Mesodermal cell (in vitro differentiated cells): Measurements from ENCODE around the gene CNBP.
A peak's percentile ranks its signal among the peaks of the same experiment; 100 is the strongest.
"Not testable (repeated sequence)": the region's sequence is repeated elsewhere in the genome, so short reads cannot be mapped to it uniquely, and the experiment has no call there.

ENCODE experiments used
- H3K27ac ChIP-seq: 2 replicates; pipeline ENCODE4 v1.7.0; 2013; ENCODE audit warnings: mild to moderate bottlenecking, low read depth, low read length, moderate library complexity; ENCODE audit not compliant: severe bottlenecking
- H3K36me3 ChIP-seq: 2 replicates; pipeline ENCODE4 v1.7.1; 2013; ENCODE audit warnings: mild to moderate bottlenecking, low read length, moderate library complexity; ENCODE audit not compliant: control insufficient read depth, insufficient read depth
- H3K4me1 ChIP-seq: one replicate; pipeline ENCODE4 v1.7.1; 2013; ENCODE audit warnings: mild to moderate bottlenecking, low read length; ENCODE audit not compliant: insufficient read depth, control insufficient read depth, poor library complexity, severe bottlenecking
- H3K4me3 ChIP-seq: 2 replicates; pipeline ENCODE4 v1.7.0; 2013; ENCODE audit warnings: low read length, control low read depth, mild to moderate bottlenecking; ENCODE audit not compliant: insufficient read depth, poor library complexity, severe bottlenecking; ENCODE audit errors: extremely low read depth
- H3K9me3 ChIP-seq: 2 replicates; pipeline ENCODE4 v1.7.1; 2013; ENCODE audit warnings: mild to moderate bottlenecking, low read length, moderate library complexity; ENCODE audit not compliant: control insufficient read depth
- WGBS, 2 experiments: methylation state at CpG; one replicate each; pipeline ENCODE4 v1.1.5; 2013; ENCODE audit warnings: missing lambda C conversion rate in 2 of 2; ENCODE audit not compliant: insufficient coverage in 2 of 2; 5-methylcytosine and 5-hydroxymethylcytosine counted together

The CNBP gene

DNA sequence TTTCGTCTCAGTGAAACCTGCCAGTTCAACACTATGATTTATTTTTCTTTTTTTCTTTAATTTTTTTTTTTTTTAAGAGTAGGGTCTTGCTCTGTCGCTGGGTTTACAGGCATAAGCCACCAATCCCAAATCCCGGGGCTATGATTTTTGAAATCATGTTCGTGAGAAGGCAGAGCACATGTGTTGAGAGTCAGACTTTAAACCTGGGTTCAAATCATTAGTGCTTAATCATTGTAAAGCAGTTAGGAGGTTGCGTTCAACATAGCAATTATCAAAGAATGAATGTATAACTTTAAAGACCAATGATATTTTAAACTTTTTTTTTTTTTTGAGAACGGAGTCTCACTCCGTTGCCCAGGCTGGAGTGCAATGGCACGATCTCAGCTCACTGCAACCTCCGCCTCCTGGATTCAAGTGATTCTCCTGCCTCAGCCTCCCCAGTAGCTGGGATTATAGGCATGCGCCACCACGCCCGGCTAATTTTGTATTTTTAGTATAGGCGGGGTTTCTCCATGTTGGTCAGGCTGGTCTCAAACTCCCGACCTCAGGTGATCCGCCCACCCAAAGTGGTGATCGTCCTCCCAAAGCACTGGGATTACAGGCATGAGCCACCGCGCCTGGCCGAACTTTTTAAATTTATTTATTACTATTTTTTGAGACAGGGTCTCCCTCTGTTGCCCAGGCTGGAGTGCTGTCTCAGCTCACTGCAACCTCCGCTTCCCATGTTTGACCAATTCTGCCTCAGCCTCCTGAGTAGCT is 1.3 kb upstream of the CNBP start:
- not testable (repeated sequence) for H3K27ac ChIP-seq, H3K9me3 ChIP-seq
- H3K4me1 ChIP-seq = peaks cover 11% of the 10 kb centered on the region
- peaks cover 13% of the 10 kb centered on the region for H3K36me3 ChIP-seq
- WGBS, 2 experiments = 94 to 97% methylated on average over 10 to 11 of the region's 20 CpGs
- H3K4me3 ChIP-seq = peak overlapping the region; percentile 76

DNA sequence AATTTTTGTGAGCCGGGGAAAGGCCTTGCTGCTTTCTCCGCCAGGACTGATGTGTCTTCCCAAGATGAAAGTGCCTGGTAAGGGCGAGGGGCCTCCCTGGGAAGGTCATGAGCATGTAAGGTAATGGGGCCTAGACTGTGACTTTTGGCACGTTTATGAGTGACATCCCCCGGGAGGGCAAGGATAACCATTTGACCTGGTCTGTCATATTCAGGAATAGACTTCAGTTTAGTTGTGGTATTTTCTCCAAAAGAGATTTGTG is 631 bp upstream of the CNBP start:
- Histone ChIP-seq H3K27ac (peak overlapping the region; percentile 95), H3K4me1 (peaks cover 14% of the 10 kb centered on the region), H3K4me3 (peak overlapping the region; percentile 76), H3K9me3 (no peaks in the 10 kb centered on the region), H3K36me3 (peaks cover 18% of the 10 kb centered on the region)
- 17 to 23% methylated on average over 5 of the region's 5 CpGs for WGBS, 2 experiments

GRCh38 chr3:129182390-129183185 is 1.1 kb downstream of the CNBP start:
- peaks cover 14% of the 10 kb centered on the region for H3K4me1 ChIP-seq
- peak overlapping the region; percentile 95 for H3K27ac ChIP-seq
- no peaks in the 10 kb centered on the region for H3K9me3 ChIP-seq
- peak overlapping the region; percentile 76 for H3K4me3 ChIP-seq
- peaks cover 35% of the 10 kb centered on the region for H3K36me3 ChIP-seq
- 0 to 1% methylated on average over 14 of the region's 24 CpGs for WGBS, 2 experiments

GRCh38 chr3:129181819-129182218 is 1.9 kb downstream of the CNBP start:
- no peaks in the 10 kb centered on the region for H3K9me3 ChIP-seq
- peak overlapping the region; percentile 76 for H3K4me3 ChIP-seq
- peaks cover 42% of the 10 kb centered on the region for H3K36me3 ChIP-seq
- H3K27ac ChIP-seq = no peak overlapping the region
- peaks cover 14% of the 10 kb centered on the region for H3K4me1 ChIP-seq
- WGBS, 2 experiments = no CpG with 5 or more reads among the region's 3 CpGs

DNA sequence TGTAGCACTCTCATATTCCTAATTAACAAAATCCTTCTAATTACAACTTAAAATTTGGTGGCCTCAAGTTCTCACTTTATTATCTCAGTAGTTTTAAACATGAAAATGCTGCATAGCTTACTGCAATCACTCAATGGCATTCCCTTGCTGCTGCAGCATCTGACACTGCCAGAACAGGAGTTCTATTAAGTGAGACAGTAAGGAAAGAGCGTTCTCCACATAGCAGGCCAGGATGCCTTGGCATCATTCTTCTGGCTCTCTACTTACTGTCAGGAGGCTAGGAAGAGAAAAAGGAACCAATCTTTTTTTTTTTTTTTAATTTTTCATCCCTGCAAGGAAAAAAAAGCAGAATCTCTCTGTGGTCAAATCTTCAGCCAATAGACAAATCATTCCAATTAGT is 3.2 kb downstream of the CNBP start:
- Histone ChIP-seq H3K36me3 (peaks cover 56% of the 10 kb centered on the region), H3K4me3 (no peak overlapping the region), H3K9me3 (no peaks in the 10 kb centered on the region), H3K27ac (no peak overlapping the region), H3K4me1 (peaks cover 14% of the 10 kb centered on the region)
- whole genome bisulfite sequencing, 2 experiments = 100% methylated on average over 1 of the region's 1 CpG; no CpG with 5 or more reads in 1 of the 2 experiments

GRCh38 chr3:129176051-129176450 is 7.6 kb downstream of the CNBP start:
- H3K36me3 ChIP-seq = peaks cover 80% of the 10 kb centered on the region

GRCh38 chr3:129173725-129174124 is 10.0 kb downstream of the CNBP start:
- no peaks in the 10 kb centered on the region for H3K9me3 ChIP-seq
- WGBS, 2 experiments = 100% methylated on average over 1 to 2 of the region's 4 CpGs
- no peak overlapping the region for H3K27ac ChIP-seq
- H3K4me1 ChIP-seq = no peaks in the 10 kb centered on the region
- no peak overlapping the region for H3K4me3 ChIP-seq
- peaks cover 81% of the 10 kb centered on the region for H3K36me3 ChIP-seq

More at GRCh38 chr3:129176051-129176450, 7.6 kb downstream of the CNBP start:
- 100% methylated on average over 1 of the region's 1 CpG for WGBS, 2 experiments
- Histone ChIP-seq H3K4me3 (no peak overlapping the region), H3K4me1 (peaks cover 10% of the 10 kb centered on the region), H3K9me3 (no peaks in the 10 kb centered on the region), H3K27ac (no peak overlapping the region)

- Histone ChIP-seq H3K9me3 (no peaks in the 10 kb centered on the region), H3K36me3 (peaks cover 81% of the 10 kb centered on the region), H3K27ac (no peak overlapping the region), H3K4me3 (no peak overlapping the region), H3K4me1 (no peaks in the 10 kb centered on the region)
- no CpG with 5 or more reads among the region's 2 CpGs for WGBS, 2 experiments
Measured at GRCh38 chr3:129173206-129173605, 10.5 kb downstream of the CNBP start.

DNA sequence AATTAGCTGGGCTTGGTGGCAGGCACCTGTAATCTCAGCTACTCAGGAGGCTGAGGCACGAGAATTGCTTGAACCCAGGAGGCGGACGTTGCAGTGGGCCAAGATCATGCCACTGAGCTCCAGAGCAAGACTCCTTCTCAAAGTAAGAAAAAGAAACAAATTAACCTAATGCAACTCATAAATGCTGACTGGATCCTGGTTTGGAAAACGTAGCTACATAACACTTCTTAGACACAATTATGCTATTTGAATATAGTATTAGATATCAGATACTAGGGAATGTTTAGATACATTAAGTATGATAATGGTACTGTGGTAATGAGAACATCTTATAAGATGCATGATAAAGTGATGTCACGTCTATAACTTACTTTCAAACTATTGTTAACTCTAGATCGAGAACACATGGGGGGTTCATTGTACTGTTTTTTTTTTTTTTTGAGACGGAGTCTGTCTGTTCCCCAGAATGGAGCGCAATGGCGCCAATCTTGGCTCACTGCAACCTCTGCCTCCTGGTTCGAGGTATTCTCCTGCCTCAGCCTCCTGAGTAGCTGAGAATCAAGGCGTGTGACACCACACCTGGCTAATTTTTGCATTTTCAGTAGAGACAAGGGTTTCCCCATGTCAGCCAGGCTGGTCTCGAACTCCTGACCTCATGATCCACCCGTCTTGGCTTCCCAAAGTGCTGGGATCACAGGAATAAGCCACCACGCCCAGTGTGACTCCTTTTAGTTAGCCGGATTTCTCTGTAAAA is 16.9 kb downstream of the CNBP start:
- Histone ChIP-seq H3K27ac (no peak overlapping the region), H3K4me3 (no peak overlapping the region), H3K36me3 (peaks cover 66% of the 10 kb centered on the region), H3K9me3 (no peaks in the 10 kb centered on the region), H3K4me1 (no peaks in the 10 kb centered on the region)
- WGBS, 2 experiments = 90 to 95% methylated on average over 11 to 12 of the region's 15 CpGs

DNA sequence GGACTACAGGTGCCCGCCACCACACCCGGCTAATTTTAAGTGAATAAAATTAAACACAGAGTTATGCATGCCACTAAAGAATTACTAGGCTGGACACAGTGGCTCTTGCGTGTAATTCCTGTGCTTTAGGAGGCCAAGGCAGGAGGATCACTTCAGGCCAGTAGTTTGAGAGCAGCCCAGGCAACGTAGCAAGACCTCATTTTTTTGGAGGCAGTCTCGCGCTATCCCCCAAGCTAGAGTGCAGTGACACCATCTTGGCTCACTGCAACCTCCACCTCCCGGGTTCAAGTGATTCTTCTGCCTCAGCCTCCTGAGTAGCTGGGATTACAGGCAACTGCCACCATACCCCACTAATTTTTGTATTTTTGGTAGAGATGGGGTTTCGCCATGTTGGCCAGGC is 18.1 kb downstream of the CNBP start:
- H3K27ac ChIP-seq, H3K4me1 ChIP-seq, H3K4me3 ChIP-seq, H3K9me3 ChIP-seq: not testable (repeated sequence)
- peaks cover 55% of the 10 kb centered on the region for H3K36me3 ChIP-seq
- 87 to 90% methylated on average over 5 to 6 of the region's 8 CpGs for WGBS, 2 experiments
